Activated CD8-positive, alpha-beta memory T cell treated with anti-CD3 and anti-CD28 coated beads, Interleukin-2, amount 50 U/mL, for 24 hours (primary cell): ENCODE results near the gene RNU7-1.

Source experiments
- DNase-seq: peaks from one replicate; pipeline ENCODE4 v3.0.0-alpha.2; 2020; ENCODE audit errors: extremely low read depth

The RNU7-1 gene

GRCh38 chr12:6964605-6965025 lies 21.0 kb downstream of the RNU7-1 start:
- DNase-seq: no peak

GRCh38 chr12:6965026-6965661 lies 21.5 kb downstream of the RNU7-1 start:
- peak; percentile 77 for DNase-seq

- DNase-seq: no peak
These were observed 22.1 kb downstream of the RNU7-1 start for GRCh38 chr12:6965714-6966113.

- no peak for DNase-seq
These were observed 22.7 kb downstream of the RNU7-1 start for GRCh38 chr12:6966351-6966750.

- DNase-seq: no peak
These were observed 24.1 kb downstream of the RNU7-1 start for GRCh38 chr12:6967651-6968100.

- no peak for DNase-seq
These were observed 24.8 kb downstream of the RNU7-1 start for GRCh38 chr12:6968426-6968825.

GRCh38 chr12:6970096-6970527 lies 26.5 kb downstream of the RNU7-1 start:
- DNase-seq: no peak

GRCh38 chr12:6974180-6974579 lies 30.6 kb downstream of the RNU7-1 start:
- DNase-seq: no peak

GRCh38 chr12:6975297-6976032 lies 31.8 kb downstream of the RNU7-1 start:
- no peak for DNase-seq

- no peak for DNase-seq
These were observed 34.0 kb downstream of the RNU7-1 start for GRCh38 chr12:6977653-6978052.

GRCh38 chr12:6978188-6978587 lies 34.6 kb downstream of the RNU7-1 start:
- no peak for DNase-seq

- no peak for DNase-seq
These were observed 35.0 kb downstream of the RNU7-1 start for GRCh38 chr12:6978611-6979011.

GRCh38 chr12:6979021-6979420 lies 35.4 kb downstream of the RNU7-1 start:
- no peak for DNase-seq

- no peak for DNase-seq
These were observed 35.8 kb downstream of the RNU7-1 start for GRCh38 chr12:6979453-6979852.

GRCh38 chr12:6980075-6980474 lies 36.5 kb downstream of the RNU7-1 start:
- no peak for DNase-seq

GRCh38 chr12:6980740-6981139 lies 37.1 kb downstream of the RNU7-1 start:
- no peak for DNase-seq

- no peak for DNase-seq
These were observed 37.8 kb downstream of the RNU7-1 start for GRCh38 chr12:6981152-6982052.

GRCh38 chr12:6982532-6982931 lies 38.9 kb downstream of the RNU7-1 start:
- DNase-seq: no peak

GRCh38 chr12:6987956-6988553 lies 44.4 kb downstream of the RNU7-1 start:
- no peak for DNase-seq
